ENCODE results near the gene EFHD2. TPM values are rescaled to one million over a fixed set of nuclear protein-coding genes. Genes with fewer than 3 reads are reported as not detected.

The EFHD2 gene
- total RNA-seq, 1 experiment from 2014 or later = 129 TPM

DNA sequence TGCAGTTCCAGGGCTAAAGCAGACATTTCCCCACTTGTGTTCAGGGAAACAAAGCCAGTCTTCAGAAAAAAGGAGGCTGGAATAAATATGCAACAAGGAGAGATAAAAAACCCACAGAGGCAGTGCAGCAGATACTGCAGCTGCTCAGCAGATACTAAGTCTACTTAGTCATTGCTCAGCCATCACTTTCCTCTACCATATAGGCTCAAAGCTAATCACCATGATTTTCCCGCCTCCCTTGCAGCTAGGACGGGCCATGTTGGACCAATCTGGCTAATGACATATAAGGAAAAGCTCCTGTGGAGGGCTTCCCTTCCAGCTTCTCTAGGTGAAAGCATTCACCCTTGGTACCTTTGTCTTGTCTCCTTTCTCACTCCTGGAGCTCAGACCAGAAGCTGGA, 10.0 kb upstream of the EFHD2 start:
- Histone ChIP-seq H4K20me1 (ENCODE audit: insufficient read depth) (no peaks in the 10 kb centered on the region), H3K36me3 (ENCODE audit: low read depth) (no peaks in the 10 kb centered on the region), H3K9me2 (ENCODE audit: insufficient read depth) (no peaks in the 10 kb centered on the region), H3K4me2 (no peak overlapping the region), H3K4me3 (no peak overlapping the region), H3K27ac (no peak overlapping the region), H3K4me1 (replicated peaks; ENCODE audit: insufficient read depth) (no peaks in the 10 kb centered on the region), H3K79me2 (ENCODE audit: low read depth) (no peaks in the 10 kb centered on the region), H3K9me3 (ENCODE audit: insufficient read depth, low read depth) (no peaks in the 10 kb centered on the region), H3K27me3 (ENCODE audit: insufficient read depth, low read depth) (no peaks in the 10 kb centered on the region), H3F3A (ENCODE audit: insufficient read depth, low read depth) (no peaks in the 10 kb centered on the region), H2AFZ (no peak overlapping the region)
- POLR2A ChIA-PET (ENCODE audit: unreplicated experiment) = no interaction called here
- intact Hi-C loops (cut with micrococcal nuclease; ENCODE audit: unreplicated experiment) = no loop called here
- CTCF ChIA-PET = no interaction called here
- BruUV-seq (replicated peaks) = no TSS peak
- TF ChIP-seq, protein P1, sequence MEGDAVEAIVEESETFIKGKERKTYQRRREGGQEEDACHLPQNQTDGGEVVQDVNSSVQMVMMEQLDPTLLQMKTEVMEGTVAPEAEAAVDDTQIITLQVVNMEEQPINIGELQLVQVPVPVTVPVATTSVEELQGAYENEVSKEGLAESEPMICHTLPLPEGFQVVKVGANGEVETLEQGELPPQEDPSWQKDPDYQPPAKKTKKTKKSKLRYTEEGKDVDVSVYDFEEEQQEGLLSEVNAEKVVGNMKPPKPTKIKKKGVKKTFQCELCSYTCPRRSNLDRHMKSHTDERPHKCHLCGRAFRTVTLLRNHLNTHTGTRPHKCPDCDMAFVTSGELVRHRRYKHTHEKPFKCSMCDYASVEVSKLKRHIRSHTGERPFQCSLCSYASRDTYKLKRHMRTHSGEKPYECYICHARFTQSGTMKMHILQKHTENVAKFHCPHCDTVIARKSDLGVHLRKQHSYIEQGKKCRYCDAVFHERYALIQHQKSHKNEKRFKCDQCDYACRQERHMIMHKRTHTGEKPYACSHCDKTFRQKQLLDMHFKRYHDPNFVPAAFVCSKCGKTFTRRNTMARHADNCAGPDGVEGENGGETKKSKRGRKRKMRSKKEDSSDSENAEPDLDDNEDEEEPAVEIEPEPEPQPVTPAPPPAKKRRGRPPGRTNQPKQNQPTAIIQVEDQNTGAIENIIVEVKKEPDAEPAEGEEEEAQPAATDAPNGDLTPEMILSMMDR (conservative IDR thresholded peaks at IDR 0.05) = no peak
- TF ChIP-seq EZH2 (IDR thresholded peaks at IDR 0.05; ENCODE audit: low read depth) = no peak
- DNase-seq = no peak

DNA sequence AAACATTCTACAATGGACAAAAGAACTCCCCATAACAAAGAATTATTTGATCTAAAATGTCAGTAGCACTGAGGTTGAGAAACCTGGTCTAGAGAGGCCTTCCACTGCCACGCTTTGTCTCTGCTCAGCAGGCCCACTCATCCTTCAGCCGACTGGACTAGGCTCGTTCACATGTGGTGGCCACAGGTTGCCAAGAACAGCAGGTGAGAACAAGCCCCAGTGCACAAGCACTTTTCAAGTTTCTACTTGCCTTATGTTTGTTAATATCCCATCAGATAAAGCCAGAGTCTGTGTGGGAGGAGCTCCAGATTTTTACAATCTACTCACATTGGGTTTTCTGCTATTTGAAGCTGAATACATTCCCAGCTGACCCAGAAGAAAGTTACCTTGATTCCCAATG, 9.1 kb upstream of the EFHD2 start:
- H3K9me2 ChIP-seq (ENCODE audit: insufficient read depth) = no peaks in the 10 kb centered on the region
- DNase-seq = no peak
- no peak overlapping the region for H3K27ac ChIP-seq
- ChIA-PET CTCF (interaction anchor here (0.6 kb wide), 1 partner anchor 14 kb away, joined by 9 read pairs; no protein-coding TSS in a partner anchor), POLR2A (ENCODE audit: unreplicated experiment) (no interaction called here)
- TF ChIP-seq, protein P1 (conservative IDR thresholded peaks at IDR 0.05) = no peak
- TF ChIP-seq EZH2 (IDR thresholded peaks at IDR 0.05; ENCODE audit: low read depth) = no peak
- no peak overlapping the region for H2AFZ ChIP-seq
- BruUV-seq (replicated peaks) = no TSS peak
- no peaks in the 10 kb centered on the region for H3F3A ChIP-seq (ENCODE audit: insufficient read depth, low read depth)
- no peaks in the 10 kb centered on the region for H3K27me3 ChIP-seq (ENCODE audit: insufficient read depth, low read depth)
- intact Hi-C loops (cut with micrococcal nuclease; ENCODE audit: unreplicated experiment) = no loop called here
- H3K36me3 ChIP-seq (ENCODE audit: low read depth) = no peaks in the 10 kb centered on the region
- no peaks in the 10 kb centered on the region for H3K9me3 ChIP-seq (ENCODE audit: insufficient read depth, low read depth)
- H4K20me1 ChIP-seq (ENCODE audit: insufficient read depth) = no peaks in the 10 kb centered on the region
- no peaks in the 10 kb centered on the region for H3K4me1 ChIP-seq (replicated peaks; ENCODE audit: insufficient read depth)
- no peak overlapping the region for H3K4me2 ChIP-seq
- no peak overlapping the region for H3K4me3 ChIP-seq
- H3K79me2 ChIP-seq (ENCODE audit: low read depth) = no peaks in the 10 kb centered on the region

DNA sequence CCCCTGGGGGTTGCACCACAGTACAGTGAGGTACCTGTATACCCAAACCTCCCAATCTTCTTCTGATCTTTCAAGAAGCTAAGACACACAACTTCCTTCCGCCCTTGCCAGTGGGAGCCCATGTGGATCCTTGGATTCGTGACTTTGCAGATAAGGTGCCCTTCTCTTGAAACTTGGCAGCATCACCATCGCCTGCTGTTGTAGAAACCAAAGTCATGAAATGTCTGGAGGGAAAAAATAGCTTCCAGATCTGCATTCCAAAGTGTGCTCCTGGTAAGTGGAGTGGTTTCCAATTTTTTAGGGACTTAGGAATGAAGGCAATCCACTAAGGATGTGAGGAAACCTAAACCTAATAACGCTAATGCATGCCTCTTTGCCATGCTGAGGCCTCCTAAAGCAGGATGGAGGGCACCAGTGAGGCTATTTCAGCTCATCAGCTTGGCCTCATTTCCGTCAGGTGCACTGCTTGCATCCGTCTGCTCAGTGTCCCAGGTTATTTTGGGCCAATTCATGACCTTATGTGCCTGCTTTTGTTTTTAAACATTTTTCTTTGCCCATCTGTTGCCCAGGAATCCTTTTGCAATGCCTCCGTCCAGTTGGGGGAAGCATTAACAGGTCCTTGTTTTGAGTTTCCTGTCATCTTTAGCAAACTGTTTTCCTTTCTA, 8.2 kb upstream of the EFHD2 start:
- H3K36me3 ChIP-seq (ENCODE audit: low read depth) = no peaks in the 10 kb centered on the region
- no peaks in the 10 kb centered on the region for H3K27me3 ChIP-seq (ENCODE audit: insufficient read depth, low read depth)
- no peak overlapping the region for H3K4me3 ChIP-seq
- no peaks in the 10 kb centered on the region for H3K79me2 ChIP-seq (ENCODE audit: low read depth)
- POLR2A ChIA-PET (ENCODE audit: unreplicated experiment) = no interaction called here
- no peaks in the 10 kb centered on the region for H3K4me1 ChIP-seq (replicated peaks; ENCODE audit: insufficient read depth)
- BruUV-seq (replicated peaks) = no TSS peak
- H3K27ac ChIP-seq = no peak overlapping the region
- no peaks in the 10 kb centered on the region for H3K9me2 ChIP-seq (ENCODE audit: insufficient read depth)
- H3K4me2 ChIP-seq = no peak overlapping the region
- H3K9me3 ChIP-seq (ENCODE audit: insufficient read depth, low read depth) = no peaks in the 10 kb centered on the region
- CTCF ChIA-PET = interaction anchor here (0.5 to 0.6 kb wide), 2 partner anchors 14 to 46 kb away, joined by 7 to 9 read pairs; no protein-coding TSS in a partner anchor
- H3F3A ChIP-seq (ENCODE audit: insufficient read depth, low read depth) = no peaks in the 10 kb centered on the region
- no peaks in the 10 kb centered on the region for H4K20me1 ChIP-seq (ENCODE audit: insufficient read depth)
- DNase-seq = no peak
- intact Hi-C loops (cut with micrococcal nuclease; ENCODE audit: unreplicated experiment) = no loop called here
- no peak overlapping the region for H2AFZ ChIP-seq
- TF ChIP-seq EZH2 (IDR thresholded peaks at IDR 0.05; ENCODE audit: low read depth) = no peak

All from PC-9 (cell line).